HEK293 (cell line): ENCODE data around the gene CREBBP.

Source experiments
- GLIS1 ChIP-seq: fragments of 450-650 bp; formaldehyde crosslinking; IDR thresholded peaks from 2 replicates; pipeline ENCODE4 v1.5.1; 2016; ENCODE audit warnings: missing biosample characterization, missing genetic modification characterization
- MEIS1 ChIP-seq: sonication (generic); formaldehyde crosslinking; IDR thresholded peaks from 2 replicates; pipeline ENCODE4 v1.8.1; 2022; ENCODE audit warnings: missing genetic modification reagents, mild to moderate bottlenecking, borderline replicate concordance
- ZBTB20 ChIP-seq: fragments of 450-650 bp; formaldehyde crosslinking; IDR thresholded peaks from 2 replicates; pipeline ENCODE4 v1.5.1; 2016; ENCODE audit warnings: missing biosample characterization, missing genetic modification characterization
- ZBTB21 ChIP-seq: fragments of 450-650 bp; formaldehyde crosslinking; IDR thresholded peaks from 2 replicates; pipeline ENCODE4 v1.5.1; 2017; ENCODE audit warnings: missing biosample characterization, missing genetic modification characterization
- TF ChIP-seq, protein P1 (sequence below): fragments of 450-650 bp; formaldehyde crosslinking; IDR thresholded peaks from 2 replicates; pipeline ENCODE4 v1.5.1; 2016; ENCODE audit warnings: missing biosample characterization, missing genetic modification characterization

DNA sequence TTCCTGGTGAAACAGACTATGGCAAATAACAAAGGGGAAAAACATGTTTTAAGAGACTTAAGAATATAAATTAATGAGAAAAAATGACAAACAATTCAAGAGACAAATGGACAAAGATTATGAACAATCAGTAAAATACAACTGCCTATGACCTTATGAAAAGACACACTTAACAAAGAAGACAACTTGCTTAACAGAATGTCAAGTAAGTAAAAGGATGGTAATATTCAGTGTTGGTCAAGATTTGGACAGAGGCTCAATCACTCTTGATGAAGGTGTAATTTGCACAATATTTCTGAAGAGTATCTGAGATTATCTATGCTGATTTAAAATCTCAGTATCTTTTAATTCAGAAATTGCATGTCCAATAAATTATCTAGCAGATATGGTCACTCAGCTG is 34.4 kb downstream of the CREBBP start:
- TF ChIP-seq, protein P1, sequence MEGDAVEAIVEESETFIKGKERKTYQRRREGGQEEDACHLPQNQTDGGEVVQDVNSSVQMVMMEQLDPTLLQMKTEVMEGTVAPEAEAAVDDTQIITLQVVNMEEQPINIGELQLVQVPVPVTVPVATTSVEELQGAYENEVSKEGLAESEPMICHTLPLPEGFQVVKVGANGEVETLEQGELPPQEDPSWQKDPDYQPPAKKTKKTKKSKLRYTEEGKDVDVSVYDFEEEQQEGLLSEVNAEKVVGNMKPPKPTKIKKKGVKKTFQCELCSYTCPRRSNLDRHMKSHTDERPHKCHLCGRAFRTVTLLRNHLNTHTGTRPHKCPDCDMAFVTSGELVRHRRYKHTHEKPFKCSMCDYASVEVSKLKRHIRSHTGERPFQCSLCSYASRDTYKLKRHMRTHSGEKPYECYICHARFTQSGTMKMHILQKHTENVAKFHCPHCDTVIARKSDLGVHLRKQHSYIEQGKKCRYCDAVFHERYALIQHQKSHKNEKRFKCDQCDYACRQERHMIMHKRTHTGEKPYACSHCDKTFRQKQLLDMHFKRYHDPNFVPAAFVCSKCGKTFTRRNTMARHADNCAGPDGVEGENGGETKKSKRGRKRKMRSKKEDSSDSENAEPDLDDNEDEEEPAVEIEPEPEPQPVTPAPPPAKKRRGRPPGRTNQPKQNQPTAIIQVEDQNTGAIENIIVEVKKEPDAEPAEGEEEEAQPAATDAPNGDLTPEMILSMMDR (tag by site-specific recombination): no peak
- no peak for TF ChIP-seq MEIS1 (CRISPR knock-in tag)
- no peak for TF ChIP-seq ZBTB20
- no peak for TF ChIP-seq GLIS1 (tag by site-specific recombination)
- no peak for TF ChIP-seq ZBTB21
